Osteoblast (primary cell): ENCODE data around the gene CDC37L1. TPM values are rescaled to one million over a fixed set of nuclear protein-coding genes. Genes with fewer than 3 reads are reported as not detected.
A peak's percentile ranks its signal among the peaks of the same experiment; 100 is the strongest.

Experiments
- DNase-seq: peaks from one replicate; pipeline ENCODE4 v3.0.0; 2011; ENCODE audit warnings: low spot score, mixed read lengths; ENCODE audit not compliant: insufficient read length; ENCODE audit errors: missing footprints
- H2AFZ ChIP-seq: 2 replicates; pipeline ENCODE4 v1.6.0; 2011; ENCODE audit warnings: mild to moderate bottlenecking, low read length
- H3K27ac ChIP-seq: 2 replicates; pipeline ENCODE4 v1.5.1; 2011; ENCODE audit warnings: mild to moderate bottlenecking, low read depth, low read length, moderate library complexity
- H3K27me3 ChIP-seq: 2 replicates; pipeline ENCODE4 v1.6.0; 2012; ENCODE audit warnings: mild to moderate bottlenecking, control low read depth, inconsistent platforms, low read length, moderate library complexity; ENCODE audit not compliant: insufficient read depth
- H3K36me3 ChIP-seq: 2 replicates; pipeline ENCODE4 v1.5.1; 2011; ENCODE audit warnings: mild to moderate bottlenecking, low read length, control low read depth, moderate library complexity; ENCODE audit not compliant: insufficient read depth
- H3K4me1 ChIP-seq: 2 replicates; pipeline ENCODE4 v1.5.1; 2011; ENCODE audit warnings: mild to moderate bottlenecking, low read length, control low read depth, moderate library complexity; ENCODE audit not compliant: insufficient read depth
- H3K4me2 ChIP-seq: 2 replicates; pipeline ENCODE4 v1.6.0; 2011; ENCODE audit warnings: mild to moderate bottlenecking, low read length; ENCODE audit not compliant: insufficient read depth
- H3K4me3 ChIP-seq: fragments of 200-600 bp; sonication (generic); 3 replicates; pipeline ENCODE4 v1.5.1; 2012; ENCODE audit warnings: mild to moderate bottlenecking, low read length, inconsistent platforms; ENCODE audit not compliant: insufficient read depth
- H3K79me2 ChIP-seq: 2 replicates; pipeline ENCODE4 v1.6.0; 2012; ENCODE audit warnings: mild to moderate bottlenecking, low read length, control low read depth, inconsistent platforms; ENCODE audit not compliant: insufficient read depth
- H3K9me3 ChIP-seq: 2 replicates; pipeline ENCODE4 v1.5.1; 2011; ENCODE audit warnings: low read depth, low read length, control low read depth
- H4K20me1 ChIP-seq: 2 replicates; pipeline ENCODE4 v1.6.0; 2012; ENCODE audit warnings: mild to moderate bottlenecking, low read length, control low read depth; ENCODE audit not compliant: insufficient read depth
- CTCF ChIP-seq: IDR thresholded peaks from 2 replicates; pipeline ENCODE4 v1.5.1; 2011; ENCODE audit warnings: mild to moderate bottlenecking, low read depth, low read length, moderate library complexity; ENCODE audit errors: extremely low read depth
- total RNA-seq: library from RNA; depleted of rRNA; stranded (reverse); fragments of >200 nt; gene quantifications from 2 replicates; pipeline ENCODE4 v1.2.3, GENCODE V29; 2012

The CDC37L1 gene
- total RNA-seq, 1 donor: 29.3 TPM

DNA sequence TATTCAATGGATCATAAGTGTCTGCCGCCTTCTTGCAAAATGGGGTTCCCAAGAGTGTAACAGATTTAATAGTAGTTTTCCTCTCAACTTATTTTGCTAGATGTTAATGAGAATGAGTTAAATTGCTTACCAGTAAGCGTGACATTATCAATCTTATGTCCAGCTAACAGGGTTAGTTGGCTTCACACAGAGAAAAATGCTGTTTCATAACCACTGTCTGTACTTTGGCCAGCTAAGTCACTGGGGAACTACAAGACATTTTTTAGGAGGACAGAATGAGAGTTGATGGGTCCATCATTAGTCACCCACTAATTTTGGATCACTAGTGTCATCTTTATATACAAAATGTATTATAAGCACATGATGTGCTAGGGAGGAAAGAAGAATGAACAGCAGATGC is 1.4 kb downstream of the CDC37L1 start:
- peak overlapping the region; percentile 84 for H3K4me2 ChIP-seq
- peaks cover 13% of the 10 kb centered on the region for H4K20me1 ChIP-seq
- no peak overlapping the region for H2AFZ ChIP-seq
- TF ChIP-seq CTCF: no peak
- DNase-seq: peak; percentile 18
- peak overlapping the region; percentile 89 for H3K27ac ChIP-seq
- H3K4me3 ChIP-seq: peak overlapping the region; percentile 76
- H3K79me2 ChIP-seq: peaks cover 50% of the 10 kb centered on the region
- peaks cover 9% of the 10 kb centered on the region for H3K36me3 ChIP-seq
- no peaks in the 10 kb centered on the region for H3K9me3 ChIP-seq
- peaks cover 24% of the 10 kb centered on the region for H3K4me1 ChIP-seq
- no peaks in the 10 kb centered on the region for H3K27me3 ChIP-seq

GRCh38 chr9:4684820-4685219 is 5.5 kb downstream of the CDC37L1 start:
- Histone ChIP-seq H2AFZ (no peak overlapping the region), H3K27ac (no peak overlapping the region), H3K36me3 (peaks cover 26% of the 10 kb centered on the region), H3K4me3 (no peak overlapping the region), H3K4me2 (no peak overlapping the region), H3K27me3 (no peaks in the 10 kb centered on the region), H3K9me3 (no peaks in the 10 kb centered on the region), H4K20me1 (peaks cover 20% of the 10 kb centered on the region), H3K4me1 (peaks cover 37% of the 10 kb centered on the region), H3K79me2 (peaks cover 60% of the 10 kb centered on the region)
- no peak for DNase-seq
- no peak for TF ChIP-seq CTCF

DNA sequence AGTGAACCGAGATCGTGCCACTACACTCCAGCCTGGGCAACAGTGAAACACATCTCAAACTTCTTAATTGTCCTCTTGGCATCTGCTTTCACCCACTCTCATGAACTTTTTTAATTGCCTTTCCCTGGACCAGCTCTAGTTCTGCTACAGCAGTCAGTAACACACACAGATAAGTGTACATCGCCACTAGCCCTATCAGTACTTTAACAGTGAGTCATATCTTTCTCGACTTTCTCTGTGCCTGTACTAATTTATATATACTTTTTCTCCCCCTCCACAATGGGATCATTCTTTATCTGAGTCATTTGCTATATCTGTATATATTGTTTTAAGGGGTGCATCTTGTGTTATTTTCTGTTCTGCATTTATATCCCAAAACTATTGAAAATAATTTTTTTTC is 6.7 kb downstream of the CDC37L1 start:
- TF ChIP-seq CTCF: no peak
- no peak for DNase-seq
- H3K4me2 ChIP-seq: no peak overlapping the region

DNA sequence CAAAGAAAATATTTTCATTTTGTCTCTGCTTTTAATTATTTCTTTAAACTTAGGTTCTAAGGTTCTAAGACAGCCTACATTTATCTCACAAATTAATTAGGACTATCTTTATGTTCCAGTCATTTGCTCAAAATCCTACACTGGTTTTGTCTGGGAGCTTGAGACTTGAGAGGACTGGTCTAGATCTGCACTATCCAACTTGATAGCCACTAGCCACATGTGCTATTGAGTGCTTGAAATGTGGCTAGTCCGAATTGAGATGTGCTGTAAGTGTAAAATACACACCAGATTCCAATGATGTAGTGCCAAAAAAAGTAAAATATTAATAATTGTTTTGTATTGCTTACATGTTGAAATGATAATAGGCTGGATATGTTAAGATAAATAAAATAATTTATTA is 7.2 kb downstream of the CDC37L1 start:
- no peaks in the 10 kb centered on the region for H3K27me3 ChIP-seq
- no peak for DNase-seq
- peak overlapping the region; percentile 36 for H3K27ac ChIP-seq
- no peaks in the 10 kb centered on the region for H3K9me3 ChIP-seq
- peaks cover 42% of the 10 kb centered on the region for H3K36me3 ChIP-seq
- no peak overlapping the region for H3K4me3 ChIP-seq
- peaks cover 20% of the 10 kb centered on the region for H4K20me1 ChIP-seq
- H2AFZ ChIP-seq: no peak overlapping the region
- H3K79me2 ChIP-seq: peaks cover 57% of the 10 kb centered on the region
- peaks cover 33% of the 10 kb centered on the region for H3K4me1 ChIP-seq
- H3K4me2 ChIP-seq: no peak overlapping the region
- no peak for TF ChIP-seq CTCF

More for the DNA sequence above, 6.7 kb downstream of the CDC37L1 start:
- peaks cover 58% of the 10 kb centered on the region for H3K79me2 ChIP-seq
- H3K4me1 ChIP-seq: peaks cover 33% of the 10 kb centered on the region
- H3K27ac ChIP-seq: peak overlapping the region; percentile 36
- H2AFZ ChIP-seq: no peak overlapping the region
- peaks cover 38% of the 10 kb centered on the region for H3K36me3 ChIP-seq
- H3K4me3 ChIP-seq: no peak overlapping the region
- no peaks in the 10 kb centered on the region for H3K27me3 ChIP-seq
- H4K20me1 ChIP-seq: peaks cover 20% of the 10 kb centered on the region
- no peaks in the 10 kb centered on the region for H3K9me3 ChIP-seq
